IMR-90 (cell line): ENCODE results near the gene DOK4. TPM values are rescaled to one million over a fixed set of nuclear protein-coding genes. Genes with fewer than 3 reads are reported as not detected.

ENCODE experiments used
- ATAC-seq: fragments of 200-7000 bp; cut with Tn5 transposase; 2 replicates; pipeline ENCODE4 v1.9.1; 2020; ENCODE audit warnings: low read depth, mild to moderate bottlenecking, moderate library complexity
- BruUV-seq: library from RNA; stranded (reverse); fragments of 400-500 nt; replicated peaks from 2 replicates; lab custom pipeline; 2021; lab: Mats Ljungman, UMichigan
- CTCF ChIA-PET: fragments of 300-600 bp; formaldehyde crosslinking; extraction: SDS; loops from one replicate; lab custom pipeline; 2021; ENCODE audit warnings: antibody characterized with exemption; lab: Yijun Ruan, JAX
- POLR2A ChIA-PET: fragments of 300-600 bp; sonication (Branson Sonifier 250); formaldehyde crosslinking; loops from one replicate; lab custom pipeline; 2022; ENCODE audit warnings: antibody characterized with exemption; ENCODE audit not compliant: unreplicated experiment; lab: Charles Lee
- DNase-seq: peaks from one replicate; pipeline ENCODE4 v3.0.0; 2013
- H2AFZ ChIP-seq: replicated peaks from 2 replicates; pipeline ENCODE3; 2013; ENCODE audit warnings: low read length, mild to moderate bottlenecking; ENCODE audit not compliant: poor library complexity
- H2AK5ac ChIP-seq: 2 replicates; pipeline ENCODE4 v1.6.1; 2013; ENCODE audit warnings: low read depth, low read length, inconsistent platforms
- H2AK9ac ChIP-seq: replicated peaks from 2 replicates; pipeline ENCODE3; 2013; ENCODE audit warnings: mild to moderate bottlenecking, low read depth, low read length, moderate library complexity; ENCODE audit not compliant: poor library complexity
- H2BK120ac ChIP-seq: 2 replicates; pipeline ENCODE4 v1.6.1; 2013; ENCODE audit warnings: low read depth, low read length, inconsistent platforms
- H2BK15ac ChIP-seq: 3 replicates; pipeline ENCODE4 v1.6.1; 2013; ENCODE audit warnings: low read depth, low read length, inconsistent platforms
- H2BK20ac ChIP-seq: 2 replicates; pipeline ENCODE4 v1.6.1; 2013; ENCODE audit warnings: low read depth, mild to moderate bottlenecking, inconsistent platforms, low read length, moderate library complexity
- H2BK5ac ChIP-seq: 2 replicates; pipeline ENCODE4 v1.6.1; 2013; ENCODE audit warnings: mild to moderate bottlenecking, low read depth, low read length, inconsistent platforms; ENCODE audit not compliant: poor library complexity, severe bottlenecking
- H3K14ac ChIP-seq: replicated peaks from 2 replicates; pipeline ENCODE4 v1.6.1; 2013; ENCODE audit warnings: low read depth, low read length, inconsistent platforms
- H3K18ac ChIP-seq: 2 replicates; pipeline ENCODE4 v1.6.1; 2013; ENCODE audit warnings: low read depth, low read length, control low read depth
- H3K23ac ChIP-seq: 2 replicates; pipeline ENCODE4 v1.6.1; 2013; ENCODE audit warnings: low read depth, low read length, inconsistent platforms
- H3K27ac ChIP-seq: 2 replicates; pipeline ENCODE4 v1.5.1; 2013; ENCODE audit warnings: mild to moderate bottlenecking, control low read depth, low read length; ENCODE audit not compliant: insufficient read depth
- H3K27me3 ChIP-seq: 2 replicates; pipeline ENCODE4 v1.6.1; 2013; ENCODE audit warnings: low read length; ENCODE audit not compliant: control insufficient read depth, insufficient read depth
- H3K36me3 ChIP-seq: 2 replicates; pipeline ENCODE4 v1.6.1; 2013; ENCODE audit warnings: low read length, mixed read lengths; ENCODE audit not compliant: control insufficient read depth, insufficient read depth
- H3K4ac ChIP-seq: 2 replicates; pipeline ENCODE4 v1.6.1; 2013; ENCODE audit warnings: low read depth, low read length, inconsistent platforms
- H3K4me1 ChIP-seq: 2 replicates; pipeline ENCODE4 v1.6.1; 2013; ENCODE audit warnings: low read length, mixed read lengths; ENCODE audit not compliant: control insufficient read depth, insufficient read depth
- H3K4me2 ChIP-seq: 2 replicates; pipeline ENCODE4 v1.6.1; 2013; ENCODE audit warnings: low read depth, mild to moderate bottlenecking, control low read depth, low read length, moderate library complexity
- H3K4me3 ChIP-seq: 2 replicates; pipeline ENCODE4 v1.5.1; 2013; ENCODE audit warnings: low read depth, mild to moderate bottlenecking, control low read depth, low read length, moderate library complexity; ENCODE audit not compliant: insufficient read depth
- H3K56ac ChIP-seq: 2 replicates; pipeline ENCODE4 v1.6.1; 2013; ENCODE audit warnings: low read length, inconsistent platforms; ENCODE audit not compliant: insufficient read depth; ENCODE audit errors: extremely low read depth
- H3K79me1 ChIP-seq, 2 experiments: 2 replicates each; pipeline ENCODE4 v1.6.1; 2013; ENCODE audit warnings: low read length in 2 of 2, inconsistent platforms in 1 of 2, low read depth in 1 of 2
- H3K9ac ChIP-seq: 2 replicates; pipeline ENCODE4 v1.6.1; 2013; ENCODE audit warnings: low read depth, low read length, control low read depth
- H3K9me1 ChIP-seq: 2 replicates; pipeline ENCODE4 v1.6.1; 2013; ENCODE audit warnings: low read length, inconsistent platforms; ENCODE audit not compliant: insufficient read depth
- H3K9me3 ChIP-seq: 2 replicates; pipeline ENCODE4 v1.6.1; 2013; ENCODE audit warnings: low read length; ENCODE audit not compliant: control insufficient read depth, insufficient read depth
- H4K20me1 ChIP-seq: 2 replicates; pipeline ENCODE4 v1.6.1; 2013; ENCODE audit warnings: low read length, inconsistent platforms; ENCODE audit not compliant: insufficient read depth
- H4K5ac ChIP-seq: 2 replicates; pipeline ENCODE4 v1.6.1; 2013; ENCODE audit warnings: mild to moderate bottlenecking, low read depth, low read length, control low read depth
- H4K8ac ChIP-seq, 2 experiments: 2 replicates each; pipeline ENCODE4 v1.6.1; 2013; ENCODE audit warnings: low read depth in 2 of 2, low read length in 2 of 2, control low read depth in 1 of 2, inconsistent platforms in 1 of 2
- H4K91ac ChIP-seq: 2 replicates; pipeline ENCODE4 v1.6.1; 2013; ENCODE audit warnings: low read depth, low read length, inconsistent platforms; ENCODE audit not compliant: insufficient read depth
- CEBPB ChIP-seq: IDR thresholded peaks from 2 replicates; pipeline ENCODE4 v1.6.1; 2012; ENCODE audit warnings: low read depth, low read length, improper control_type of control experiment
- CHD1 ChIP-seq: IDR thresholded peaks from 2 replicates; pipeline ENCODE4 v1.6.1; 2012; ENCODE audit warnings: low read depth, low read length, improper control_type of control experiment
- ELK1 ChIP-seq: fragments of 150-350 bp; IDR thresholded peaks from 2 replicates; pipeline ENCODE4 v1.6.1; 2016; ENCODE audit warnings: low read depth, mild to moderate bottlenecking, low read length, moderate library complexity, borderline replicate concordance
- POLR2A ChIP-seq: IDR thresholded peaks from 2 replicates; pipeline ENCODE4 v1.6.1; 2012; ENCODE audit warnings: mild to moderate bottlenecking, low read depth, low read length
- RAD21 ChIP-seq: IDR thresholded peaks from 2 replicates; pipeline ENCODE4 v1.6.1; 2012; ENCODE audit warnings: low read length, improper control_type of control experiment
- USF2 ChIP-seq: fragments of 150-350 bp; IDR thresholded peaks from 2 replicates; pipeline ENCODE4 v1.6.1; 2017; ENCODE audit warnings: mild to moderate bottlenecking, antibody characterized with exemption, low read length, low read depth
- WGBS, 2 experiments: methylation state at CpG; one replicate each; pipeline versions ENCODE4 v1.1.5 to v1.1.7; 2013; ENCODE audit warnings: missing lambda C conversion rate in 2 of 2; ENCODE audit not compliant: insufficient read length in 1 of 2; ENCODE audit errors: extremely low coverage in 2 of 2; 5-methylcytosine and 5-hydroxymethylcytosine counted together
- dilution Hi-C: fragments of 300-500 bp; cut with HindIII; formaldehyde crosslinking; loops from one replicate; pipeline ENCODE4 v1.14.3; 2018; ENCODE audit warnings: low sequenced_read_pairs; ENCODE audit not compliant: unreplicated experiment
- in situ Hi-C: fragments of 300-500 bp; cut with MboI; formaldehyde crosslinking; loops from 3 replicates; pipeline ENCODE4 v1.14.3; 2019; ENCODE audit warnings: low sequenced_read_pairs, inconsistent platforms, mixed read lengths
- intact Hi-C: fragments of 100-400 bp; cut with micrococcal nuclease; formaldehyde crosslinking; loops from 2 replicates; pipeline ENCODE4 v1.10.0; 2022
- polyA plus RNA-seq, 3 experiments: library from polyadenylated mRNA; depleted of rRNA; stranded (reverse); fragments of >200 nt; gene quantifications; 2 replicates each; pipeline ENCODE4 v1.2.3, GENCODE V29; 2012; ENCODE audit warnings: low replicate concordance in 1 of 3
- total RNA-seq: library from RNA; depleted of rRNA; stranded (reverse); fragments of >200 nt; gene quantifications from 2 replicates; pipeline ENCODE4 v1.2.3, GENCODE V29; 2012

The DOK4 gene
- total and polyA plus RNA-seq, 2 of the 4 experiments (the other 2 are of a cell fraction): 22.0 to 25.9 TPM

- no peak overlapping the region for H4K8ac ChIP-seq
- peaks cover 51% of the 10 kb centered on the region for H3K36me3 ChIP-seq
- POLR2A ChIA-PET: no interaction called here
Measured at GRCh38 chr16:57434003-57434402, 52.3 kb downstream of the DOK4 start.

More at GRCh38 chr16:57434003-57434402, 52.3 kb downstream of the DOK4 start:
- H2AK5ac ChIP-seq: no peak overlapping the region
- H3K9ac ChIP-seq: no peak overlapping the region
- intact Hi-C loops: no loop called here
- in situ Hi-C loops: no loop called here
- H2BK5ac ChIP-seq: no peak overlapping the region
- ATAC-seq (no peak), DNase-seq (no peak)
- no peaks in the 10 kb centered on the region for H3K9me1 ChIP-seq
- no peak overlapping the region for H4K5ac ChIP-seq
- no peak overlapping the region for H3K4me3 ChIP-seq
- H3K79me1 ChIP-seq: 0 out of 4 replicates have a peak, but pooled peaks cover 0 to 3% of the 10 kb centered on the region in 2 experiments
- no TSS peak for BruUV-seq
- no peaks in the 10 kb centered on the region for H3K27me3 ChIP-seq
- CTCF ChIA-PET: interaction anchor here (0.6 to 1.1 kb wide), 2 partner anchors 7 to 12 kb away, joined by 3 to 5 read pairs; no protein-coding TSS in a partner anchor
- H2BK20ac ChIP-seq: no peak overlapping the region
- no peak overlapping the region for H3K18ac ChIP-seq
- no peak overlapping the region for H2AK9ac ChIP-seq
- dilution Hi-C loops: no loop called here
- H3K14ac ChIP-seq: no peak overlapping the region
- H3K23ac ChIP-seq: no peak overlapping the region
- TF ChIP-seq USF2 (no peak), CHD1 (no peak), ELK1 (no peak), POLR2A (no peak), RAD21 (no peak), CEBPB (no peak)
- H2AFZ ChIP-seq: no peak overlapping the region
- H4K91ac ChIP-seq: no peak overlapping the region
- no peaks in the 10 kb centered on the region for H4K20me1 ChIP-seq
- no peaks in the 10 kb centered on the region for H3K9me3 ChIP-seq
- H3K27ac ChIP-seq: no peak overlapping the region
- H2BK120ac ChIP-seq: no peak overlapping the region
- no peak overlapping the region for H2BK15ac ChIP-seq
- no peak overlapping the region for H3K4ac ChIP-seq
- no CpG with 5 or more reads among the region's 2 CpGs for WGBS, 2 experiments
- H3K4me1 ChIP-seq: no peaks in the 10 kb centered on the region
- H3K4me2 ChIP-seq: no peak overlapping the region
- no peak overlapping the region for H3K56ac ChIP-seq
